HG03066 (cell line): ENCODE data around the gene DGLUCY.
"Not testable (repeated sequence)": the region's sequence is repeated elsewhere in the genome, so short reads cannot be mapped to it uniquely, and the experiment has no call there.

Experiments
- ATAC-seq: cut with Tn5 transposase; IDR thresholded peaks from one replicate; pipeline ENCODE4 v1.9.1; 2021; ENCODE audit warnings: low read depth; ENCODE audit not compliant: unreplicated experiment

Gene DGLUCY

GRCh38 chr14:91202234-91202974 is 88.5 kb downstream of the DGLUCY start:
- ATAC-seq, result no peak

- no peak for ATAC-seq
Measured at GRCh38 chr14:91204657-91205056, 90.8 kb downstream of the DGLUCY start.

GRCh38 chr14:91205459-91205858 is 91.6 kb downstream of the DGLUCY start:
- ATAC-seq, result no peak

- ATAC-seq, result no peak
Measured at GRCh38 chr14:91207008-91207407, 93.1 kb downstream of the DGLUCY start.

- no peak for ATAC-seq
Measured at GRCh38 chr14:91211017-91211416, 97.1 kb downstream of the DGLUCY start.

- ATAC-seq, result no peak
Measured at GRCh38 chr14:91214306-91214705, 100.4 kb downstream of the DGLUCY start.

GRCh38 chr14:91215381-91215780 is 101.5 kb downstream of the DGLUCY start:
- ATAC-seq, result no peak

- no peak for ATAC-seq
Measured at GRCh38 chr14:91216731-91217226, 102.9 kb downstream of the DGLUCY start.

GRCh38 chr14:91218014-91218413 is 104.1 kb downstream of the DGLUCY start:
- ATAC-seq, result no peak

GRCh38 chr14:91219517-91220389 is 105.9 kb downstream of the DGLUCY start:
- ATAC-seq, result no peak

- ATAC-seq, result no peak
Measured at GRCh38 chr14:91220581-91221000, 106.7 kb downstream of the DGLUCY start.

GRCh38 chr14:91221270-91221669 is 107.4 kb downstream of the DGLUCY start:
- ATAC-seq, result no peak

GRCh38 chr14:91223028-91223783 is 109.3 kb downstream of the DGLUCY start:
- ATAC-seq, result no peak

- ATAC-seq, result no peak
Measured at GRCh38 chr14:91225025-91225424, 111.2 kb downstream of the DGLUCY start.

GRCh38 chr14:91226360-91226759 is 112.5 kb downstream of the DGLUCY start:
- ATAC-seq, result not testable (repeated sequence)

- ATAC-seq, result no peak
Measured at GRCh38 chr14:91227183-91227628, 113.3 kb downstream of the DGLUCY start.

GRCh38 chr14:91228112-91229004 is 114.5 kb downstream of the DGLUCY start:
- peak; percentile 77 for ATAC-seq

- ATAC-seq, result no peak
Measured at GRCh38 chr14:91229005-91229382, 115.1 kb downstream of the DGLUCY start.

- peak; percentile 71 for ATAC-seq
Measured at GRCh38 chr14:91229743-91230200, 115.9 kb downstream of the DGLUCY start.
